Naive thymus-derived CD4-positive, alpha-beta T cell (primary cell): ENCODE data around the gene PLCB3. TPM values are rescaled to one million over a fixed set of nuclear protein-coding genes. Genes with fewer than 3 reads are reported as not detected.
A peak's percentile ranks its signal among the peaks of the same experiment; 100 is the strongest.
"Not testable (repeated sequence)": the region's sequence is repeated elsewhere in the genome, so short reads cannot be mapped to it uniquely, and the experiment has no call there.

Experiments
- ATAC-seq: fragments of 150-1000 bp; cut with Tn5 transposase; 2 replicates; pipeline ENCODE4 v1.10.0; 2021; ENCODE audit warnings: mild to moderate bottlenecking, moderate library complexity
- CTCF ChIA-PET: fragments of 350-600 bp; sonication (Branson Sonifier 250); formaldehyde crosslinking; loops from one replicate; lab custom pipeline; 2021; ENCODE audit warnings: antibody characterized with exemption; lab: Charles Lee
- POLR2A ChIA-PET: fragments of 350-600 bp; sonication (Branson Sonifier 250); formaldehyde crosslinking; loops from one replicate; lab custom pipeline; 2021; ENCODE audit warnings: antibody characterized with exemption, inconsistent platforms; lab: Charles Lee
- DNase-seq, 9 donors: peaks; one replicate each; pipeline versions ENCODE4 v3.0.0 to v3.0.0-alpha.2; 2020 to 2022; ENCODE audit warnings: mixed read lengths in 1 of 9
- H3K27ac ChIP-seq: one replicate; pipeline ENCODE4 v1.7.0; 2013; ENCODE audit warnings: mild to moderate bottlenecking, low read depth, low read length, moderate library complexity
- H3K27me3 ChIP-seq, 2 donors: one replicate each; pipeline ENCODE4 v1.7.0; 2013; ENCODE audit warnings: low read length in 2 of 2, mild to moderate bottlenecking in 2 of 2, moderate library complexity in 2 of 2; ENCODE audit not compliant: control insufficient read depth in 2 of 2, insufficient read depth in 2 of 2
- H3K36me3 ChIP-seq, 3 experiments: 1 replicate in 2 of 3; 2 replicates in 1 of 3; pipeline ENCODE4 v1.7.0; 2013; ENCODE audit warnings: low read length in 3 of 3, mild to moderate bottlenecking in 3 of 3, moderate library complexity in 1 of 3; ENCODE audit not compliant: insufficient read depth in 3 of 3, control insufficient read depth in 2 of 3
- H3K4me1 ChIP-seq, 2 donors: one replicate each; pipeline ENCODE4 v1.7.0; 2013; ENCODE audit warnings: low read length in 2 of 2, mild to moderate bottlenecking in 2 of 2, moderate library complexity in 1 of 2; ENCODE audit not compliant: control insufficient read depth in 2 of 2, insufficient read depth in 2 of 2
- H3K4me3 ChIP-seq: 2 replicates; pipeline ENCODE4 v1.7.0; 2013; ENCODE audit warnings: mild to moderate bottlenecking, low read length
- H3K9me3 ChIP-seq, 3 experiments: 1 replicate in 2 of 3; 2 replicates in 1 of 3; pipeline ENCODE4 v1.7.0; 2013; ENCODE audit warnings: low read length in 3 of 3; ENCODE audit not compliant: control insufficient read depth in 2 of 3
- H3K27ac Mint-ChIP-seq, 9 donors: one replicate each; pipeline ENCODE4 v1.8.0; 2020 to 2022; ENCODE audit warnings: mixed read lengths in 9 of 9, mild to moderate bottlenecking in 8 of 9, moderate library complexity in 5 of 9, inconsistent platforms in 2 of 9
- H3K27me3 Mint-ChIP-seq, 5 donors: one replicate each; pipeline ENCODE4 v1.8.0; 2021 to 2022; ENCODE audit warnings: mixed read lengths in 5 of 5, mild to moderate bottlenecking in 1 of 5
- H3K36me3 Mint-ChIP-seq, 5 donors: one replicate each; pipeline ENCODE4 v1.8.0; 2020 to 2022; ENCODE audit warnings: mixed read lengths in 5 of 5, mild to moderate bottlenecking in 3 of 5, inconsistent platforms in 1 of 5
- H3K4me1 Mint-ChIP-seq, 7 donors: one replicate each; pipeline ENCODE4 v1.8.0; 2020 to 2022; ENCODE audit warnings: mixed read lengths in 7 of 7, mild to moderate bottlenecking in 3 of 7, inconsistent platforms in 1 of 7
- H3K4me3 Mint-ChIP-seq, 10 donors: one replicate each; pipeline ENCODE4 v1.8.0; 2020 to 2022; ENCODE audit warnings: mild to moderate bottlenecking in 10 of 10, mixed read lengths in 10 of 10, moderate library complexity in 6 of 10, inconsistent platforms in 2 of 10
- H3K9me3 Mint-ChIP-seq, 11 donors: one replicate each; pipeline ENCODE4 v1.8.0; 2020 to 2022; ENCODE audit warnings: mixed read lengths in 11 of 11, mild to moderate bottlenecking in 4 of 11, inconsistent platforms in 1 of 11, moderate library complexity in 1 of 11
- intact Hi-C, 2 donors: fragments of 100-400 bp; cut with micrococcal nuclease; formaldehyde crosslinking; loops; one replicate each; pipeline ENCODE4 v1.15.1; 2023
- polyA plus RNA-seq, 2 donors: library from polyadenylated mRNA; unstranded; fragments of 300-500 nt; fragmentation: Illumina TruSeq; gene quantifications; one replicate each; pipeline ENCODE4 v1.2.3, GENCODE V29; 2021
- total RNA-seq, 6 experiments: library from RNA in 5 of 6; stranded (reverse) in 5 of 6; gene quantifications; 1 replicate in 5 of 6; 2 replicates in 1 of 6; pipeline ENCODE4 v1.2.3 and lab custom pipeline; 2021 to 2026

The PLCB3 gene
- total and polyA plus RNA-seq, 7 experiments from 2014 or later: 0.19 to 12.1 (median 7.1) TPM

GRCh38 chr11:64306876-64307622, 55.7 kb downstream of the PLCB3 start:
- DNase-seq (no peak), ATAC-seq (no peak)
- no peaks in the 10 kb centered on the region for H3K9me3 ChIP-seq
- no peaks in the 10 kb centered on the region for H3K9me3 Mint-ChIP-seq
- peaks cover 0 to 8% (median under 1%) of the 10 kb centered on the region in 5 donors for H3K27me3 Mint-ChIP-seq
- ChIA-PET CTCF (interaction anchor here (1.1 kb wide), 1 partner anchor 10 kb away, joined by 4 read pairs; the partner anchor contains the start of genes PRDX5 and TRMT112), POLR2A (interaction anchor here (0.6 to 1.8 kb wide), 4 partner anchors 10 to 428 kb away, joined by 3 to 13 read pairs (median 4); partner anchors contain the start of genes PRDX5 and TRMT112)
- H3K4me3 Mint-ChIP-seq: peak overlapping the region; percentile 44 to 98 (median 96)
- peak overlapping the region; percentile 81 for H3K4me3 ChIP-seq
- H3K27ac Mint-ChIP-seq: peak overlapping the region in 6 of 9 donors; percentile 24 to 95 (median 79)
- H3K4me1 ChIP-seq: peaks cover 14 to 17% of the 10 kb centered on the region in 2 donors
- H3K36me3 Mint-ChIP-seq: peaks cover 0 to 8% (median 0%) of the 10 kb centered on the region in 5 donors
- H3K4me1 Mint-ChIP-seq: peaks cover 14 to 33% (median 26%) of the 10 kb centered on the region in 7 donors
- no peaks in the 10 kb centered on the region for H3K36me3 ChIP-seq
- H3K27me3 ChIP-seq: no peaks in the 10 kb centered on the region
- intact Hi-C loops: loop anchor here in 1 of 2 donors (1.0 to 5.0 kb wide), 2 partner anchors 333 to 955 kb away; partner anchors contain the start of genes COX8A and POLA2
- H3K27ac ChIP-seq: peak overlapping the region; percentile 69

GRCh38 chr11:64307795-64308194, 56.5 kb downstream of the PLCB3 start:
- CTCF ChIA-PET, H3K36me3 ChIP-seq, H3K27me3 ChIP-seq, H3K36me3 Mint-ChIP-seq, H3K27ac ChIP-seq, H3K9me3 ChIP-seq, DNase-seq, ATAC-seq, H3K27me3 Mint-ChIP-seq, H3K9me3 Mint-ChIP-seq, H3K4me3 ChIP-seq: not testable (repeated sequence)
- H3K4me1 Mint-ChIP-seq: peaks cover 19 to 36% (median 31%) of the 10 kb centered on the region in 7 donors
- peaks cover 14 to 17% of the 10 kb centered on the region in 2 donors for H3K4me1 ChIP-seq
- intact Hi-C loops: loop anchor here in 1 of 2 donors (5.0 kb wide), 1 partner anchor 955 kb away; the partner anchor contains the start of gene POLA2
- POLR2A ChIA-PET: interaction anchor here (0.6 to 1.8 kb wide), 5 partner anchors 9 to 429 kb away, joined by 3 to 13 read pairs (median 4); partner anchors contain the start of genes PRDX5 and TRMT112
- peak overlapping the region in 9 of 10 donors; percentile 37 to 98 (median 54) for H3K4me3 Mint-ChIP-seq
- H3K27ac Mint-ChIP-seq: peak overlapping the region in 5 of 9 donors; percentile 1 to 69 (median 24)

GRCh38 chr11:64312947-64313346, 61.6 kb downstream of the PLCB3 start:
- CTCF ChIA-PET: no interaction called here
- H3K4me3 ChIP-seq: no peak overlapping the region
- DNase-seq (no peak), ATAC-seq (no peak)
- H3K4me1 Mint-ChIP-seq: peaks cover 20 to 33% (median 25%) of the 10 kb centered on the region in 7 donors
- POLR2A ChIA-PET: interaction anchor here (1.3 to 1.4 kb wide), 2 partner anchors 72 to 127 kb away, joined by 3 read pairs; partner anchors contain the start of genes FKBP2 and STIP1
- H3K36me3 ChIP-seq: peaks cover 0 to 26% (median 0%) of the 10 kb centered on the region in 3 experiments
- H3K4me1 ChIP-seq: peaks cover 0 to 4% of the 10 kb centered on the region in 2 donors
- H3K27ac Mint-ChIP-seq: peak overlapping the region in 8 of 9 donors; percentile 9 to 86 (median 72)
- no peaks in the 10 kb centered on the region for H3K27me3 ChIP-seq
- H3K27me3 Mint-ChIP-seq: no peaks in the 10 kb centered on the region
- intact Hi-C loops: no loop called here
- no peaks in the 10 kb centered on the region for H3K9me3 ChIP-seq
- peak overlapping the region in 2 of 10 donors; percentile 16 to 19 for H3K4me3 Mint-ChIP-seq
- H3K36me3 Mint-ChIP-seq: peaks cover 0 to 14% (median 0%) of the 10 kb centered on the region in 5 donors
- no peak overlapping the region for H3K27ac ChIP-seq
- H3K9me3 Mint-ChIP-seq: no peaks in the 10 kb centered on the region

GRCh38 chr11:64313491-64314145, 62.3 kb downstream of the PLCB3 start:
- ATAC-seq (no peak), DNase-seq (no peak)
- Histone ChIP-seq H3K9me3 (no peaks in the 10 kb centered on the region), H3K4me1 (peaks cover 0 to 4% of the 10 kb centered on the region in 2 donors), H3K27ac (no peak overlapping the region), H3K4me3 (no peak overlapping the region), H3K27me3 (no peaks in the 10 kb centered on the region), H3K36me3 (peaks cover 0 to 26% (median 0%) of the 10 kb centered on the region in 3 experiments)
- H3K4me3 Mint-ChIP-seq: peak overlapping the region in 2 of 10 donors; percentile 16 to 19
- intact Hi-C loops: no loop called here
- peaks cover 20 to 36% (median 25%) of the 10 kb centered on the region in 7 donors for H3K4me1 Mint-ChIP-seq
- peak overlapping the region in 4 of 9 donors; percentile 14 to 86 (median 77) for H3K27ac Mint-ChIP-seq
- peaks cover 0 to 15% (median 0%) of the 10 kb centered on the region in 5 donors for H3K36me3 Mint-ChIP-seq
- ChIA-PET CTCF (no interaction called here), POLR2A (interaction anchor here (1.3 kb wide), 1 partner anchor 72 kb away, joined by 3 read pairs; the partner anchor contains the start of gene FKBP2)
- no peaks in the 10 kb centered on the region for H3K27me3 Mint-ChIP-seq
- no peaks in the 10 kb centered on the region for H3K9me3 Mint-ChIP-seq

DNA sequence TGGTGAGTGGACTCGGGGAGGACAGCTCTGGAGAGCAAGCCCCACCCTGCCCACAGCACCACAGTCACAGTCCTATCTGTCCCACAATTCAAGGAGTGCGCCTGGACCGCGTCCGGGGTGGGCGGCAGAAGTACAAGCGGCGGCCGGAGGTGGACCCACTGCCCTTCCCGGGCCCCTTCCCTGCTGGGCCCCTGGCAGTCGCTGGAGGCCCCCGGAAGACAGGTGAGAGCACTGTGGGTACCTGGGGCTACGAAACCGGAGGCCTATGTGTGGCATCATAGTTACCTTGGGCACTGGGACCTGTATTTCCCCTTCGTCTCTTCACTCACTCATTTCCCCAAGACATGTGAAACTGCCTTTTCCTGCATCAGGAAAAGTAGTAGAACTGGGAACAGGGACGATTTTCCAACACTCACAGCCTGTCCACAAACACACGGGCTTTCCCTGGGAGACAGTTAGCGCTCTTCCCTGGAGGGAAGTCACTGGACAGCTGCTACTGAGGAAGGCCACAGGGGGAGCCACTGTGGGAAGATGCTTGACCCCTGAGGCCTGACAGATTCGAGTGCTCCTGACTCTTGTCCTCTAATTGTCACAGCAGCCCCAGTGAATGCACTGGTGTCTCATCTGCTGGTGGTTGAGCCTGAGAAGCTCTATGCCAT, 62.9 kb downstream of the PLCB3 start:
- CTCF ChIA-PET: no interaction called here
- Mint-ChIP-seq H3K4me1 (peaks cover 24 to 41% (median 30%) of the 10 kb centered on the region in 7 donors), H3K9me3 (no peaks in the 10 kb centered on the region), H3K27me3 (no peaks in the 10 kb centered on the region), H3K36me3 (peaks cover 0 to 19% (median 0%) of the 10 kb centered on the region in 5 donors), H3K4me3 (no peak overlapping the region), H3K27ac (peak overlapping the region in 2 of 9 donors; percentile 43 to 66)
- no peak overlapping the region for H3K27ac ChIP-seq
- peaks cover 0 to 26% (median 0%) of the 10 kb centered on the region in 3 experiments for H3K36me3 ChIP-seq
- no peaks in the 10 kb centered on the region for H3K9me3 ChIP-seq
- intact Hi-C loops: no loop called here
- POLR2A ChIA-PET: interaction anchor here (1.3 kb wide), 1 partner anchor 73 kb away, joined by 3 read pairs; the partner anchor contains the start of gene FKBP2
- ATAC-seq (no peak), DNase-seq (no peak)
- H3K4me3 ChIP-seq: no peak overlapping the region
- no peaks in the 10 kb centered on the region for H3K27me3 ChIP-seq
- H3K4me1 ChIP-seq: peaks cover 6 to 7% of the 10 kb centered on the region in 2 donors
